K562 (cell line): ENCODE results near the gene CD4. TPM values are rescaled to one million over a fixed set of nuclear protein-coding genes. Genes with fewer than 3 reads are reported as not detected.

Experiments
- CHD7 ChIP-seq: fragments of 200-600 bp; sonication (generic); IDR thresholded peaks from one replicate; pipeline ENCODE4 v1.6.1; 2012; ENCODE audit warnings: mild to moderate bottlenecking, low read depth, low read length, inconsistent platforms
- LEF1 ChIP-seq: fragments of 450-650 bp; IDR thresholded peaks from 2 replicates; pipeline ENCODE4 v1.6.1; 2016; ENCODE audit warnings: mild to moderate bottlenecking
- MBD1 ChIP-seq: fragments of 250-450 bp; sonication (Bioruptor Pico); IDR thresholded peaks from 2 replicates; pipeline ENCODE4 v1.8.0; 2022; ENCODE audit warnings: inconsistent platforms
- NR0B1 ChIP-seq: fragments of 450-650 bp; IDR thresholded peaks from one replicate; pipeline ENCODE4 v1.6.1; 2018; ENCODE audit warnings: mild to moderate bottlenecking, moderate library complexity; ENCODE audit not compliant: partially characterized antibody
- PREB ChIP-seq: sonication (generic); formaldehyde crosslinking; IDR thresholded peaks from 2 replicates; pipeline ENCODE4 v1.8.1; 2023; ENCODE audit warnings: mild to moderate bottlenecking, missing genetic modification reagents
- TEAD1 ChIP-seq, 2 experiments: fragments of 450-650 bp in 1 of 2; sonication (generic) in 1 of 2; formaldehyde crosslinking; IDR thresholded peaks; 2 replicates each; pipeline versions ENCODE4 v1.4.0 to v1.8.0; 2020 to 2022; ENCODE audit warnings: mild to moderate bottlenecking in 2 of 2, missing genetic modification reagents in 1 of 2
- ZNF324 ChIP-seq: fragments of 250-450 bp; sonication (Bioruptor Pico); IDR thresholded peaks from 2 replicates; pipeline ENCODE4 v1.4.0; 2020; ENCODE audit warnings: mild to moderate bottlenecking
- ZNF395 ChIP-seq: fragments of 200-800 bp; sonication (Bioruptor generic); IDR thresholded peaks from 2 replicates; pipeline ENCODE4 v1.6.1; 2017; ENCODE audit warnings: missing genetic modification characterization, missing compliant biosample characterization
- ZNF76 ChIP-seq: fragments of 250-450 bp; sonication (Bioruptor Pico); IDR thresholded peaks from 2 replicates; pipeline ENCODE4 v1.4.0; 2020; ENCODE audit warnings: mild to moderate bottlenecking, moderate library complexity, borderline replicate concordance
- polyA plus RNA-seq, 8 experiments: library from polyadenylated mRNA; depleted of rRNA in 4 of 8; stranded (reverse) in 5 of 8; unstranded in 3 of 8; fragments of >200 nt; fragmentation: Nextera tagmentation in 2 of 8; fragmentation: Illumina TruSeq in 1 of 8; extraction: Ambion mirVana in 2 of 8; extraction: Trizol in 1 of 8; gene quantifications; 2 replicates each; pipeline versions ENCODE4 v1.2.1 to v1.2.3, GENCODE V29; 2011 to 2014; ENCODE audit warnings: inconsistent platforms in 1 of 8, missing spikeins in 1 of 8
- total RNA-seq, 7 experiments: library from RNA; depleted of rRNA in 6 of 7; stranded (reverse); fragments of >200 nt in 6 of 7; fragmentation: Illumina TruSeq in 2 of 7; extraction: Trizol in 2 of 7; gene quantifications; 2 replicates each; pipeline versions ENCODE4 v1.2.1 to v1.2.3, GENCODE V29; 2011 to 2021; ENCODE audit warnings: low replicate concordance in 1 of 7

CD4 gene
- total and polyA plus RNA-seq, 9 of the 15 experiments (the other 6 are each of a cell fraction or from before 2014, with no cell fraction given), result 0.06 to 0.27 (median 0.09) TPM; not detected in 5

GRCh38 chr12:6825398-6826124 lies 36.2 kb downstream of the CD4 start (continued):
- TF ChIP-seq CHD7 (no peak), PREB (no peak), ZNF76 (CRISPR knock-in tag) (no peak), MBD1 (CRISPR knock-in tag) (no peak), ZNF395 (CRISPR knock-in tag) (0 out of 2 replicates have a peak, but pooled peaks have one; percentile 30), LEF1 (no peak), TEAD1 (CRISPR knock-in tag; IDR thresholded peaks at IDR 0.05) (peak; percentile 21 to 45; a peak in 1 of 4 replicates), NR0B1 (no peak), ZNF324 (CRISPR knock-in tag) (no peak)
